GM12878 (cell line): ENCODE data around the gene PGLYRP1. TPM values are rescaled to one million over a fixed set of nuclear protein-coding genes. Genes with fewer than 3 reads are reported as not detected.

ENCODE experiments used
- ATAC-seq: fragments of 200-7000 bp; cut with Tn5 transposase; 3 replicates; pipeline ENCODE4 v1.9.1; 2020; ENCODE audit warnings: mild to moderate bottlenecking, moderate library complexity
- BruUV-seq: library from RNA; stranded (reverse); fragments of 400-500 nt; replicated peaks from 2 replicates; lab custom pipeline; 2021; lab: Mats Ljungman, UMichigan
- CTCF ChIA-PET: fragments of 300-600 bp; sonication (Branson Sonifier 250); formaldehyde crosslinking; extraction: SDS; loops from one replicate; lab custom pipeline; 2021; ENCODE audit warnings: inconsistent platforms; lab: Yijun Ruan, JAX
- POLR2A ChIA-PET: fragments of 350-600 bp; formaldehyde crosslinking; extraction: SDS; loops from one replicate; lab custom pipeline; 2021; ENCODE audit warnings: inconsistent platforms; lab: Charles Lee
- RAD21 ChIA-PET: fragments of 300-600 bp; sonication (Branson Sonifier 250); formaldehyde crosslinking; loops from one replicate; lab custom pipeline; 2023; ENCODE audit warnings: antibody characterized with exemption; ENCODE audit not compliant: unreplicated experiment; lab: Charles Lee
- SMC1A ChIA-PET: fragments of 300-600 bp; sonication (Branson Sonifier 250); formaldehyde crosslinking; loops from one replicate; lab custom pipeline; 2023; ENCODE audit not compliant: unreplicated experiment, uncharacterized antibody; lab: Charles Lee
- DNase-seq: peaks from one replicate; pipeline ENCODE4 v3.0.0-alpha.2; 2011; ENCODE audit warnings: low read depth, low spot score
- FAIRE-seq: peaks from 3 replicates; lab custom pipeline; 2011; peaks lifted over from hg19 to GRCh38; lab: Jason Lieb, UNC
- H2AFZ ChIP-seq: 2 replicates; pipeline ENCODE4 v1.6.0; 2011; ENCODE audit warnings: low read depth, low read length, control low read depth; ENCODE audit not compliant: control insufficient read depth
- H3K27ac ChIP-seq: 2 replicates; pipeline ENCODE4 v1.5.1; 2011; ENCODE audit warnings: control low read depth; ENCODE audit not compliant: control insufficient read depth, insufficient read depth
- H3K27me3 ChIP-seq, 2 experiments: replicated peaks in 1 of 2; 2 replicates each; pipeline versions ENCODE4 v1.6.0 to v1.6.1; 2011; ENCODE audit warnings: low read length in 1 of 2; ENCODE audit not compliant: control insufficient read depth in 2 of 2, insufficient read depth in 2 of 2
- H3K36me3 ChIP-seq, 2 experiments: 2 replicates each; pipeline ENCODE4 v1.5.1; 2011; ENCODE audit warnings: low read length in 1 of 2; ENCODE audit not compliant: control insufficient read depth in 2 of 2, insufficient read depth in 2 of 2
- H3K4me1 ChIP-seq: 2 replicates; pipeline ENCODE4 v1.6.1; 2011; ENCODE audit warnings: mild to moderate bottlenecking, low read length, moderate library complexity, mixed read lengths; ENCODE audit not compliant: control insufficient read depth, insufficient read depth
- H3K4me2 ChIP-seq: 2 replicates; pipeline ENCODE4 v1.6.0; 2011; ENCODE audit warnings: control low read depth; ENCODE audit not compliant: control insufficient read depth, insufficient read depth
- H3K4me3 ChIP-seq: fragments of 200-600 bp; sonication (generic); 2 replicates; pipeline ENCODE4 v1.5.1; 2016
- H3K79me2 ChIP-seq: 2 replicates; pipeline ENCODE4 v1.6.0; 2011; ENCODE audit warnings: low read length; ENCODE audit not compliant: control insufficient read depth, insufficient read depth
- H3K9ac ChIP-seq: 2 replicates; pipeline ENCODE4 v1.8.0; 2011; ENCODE audit warnings: low read length, control low read depth, mixed read lengths; ENCODE audit not compliant: control insufficient read depth, insufficient read depth
- H3K9me3 ChIP-seq: replicated peaks from 3 replicates; pipeline ENCODE4 v1.5.1; 2011; ENCODE audit warnings: mild to moderate bottlenecking, low read length; ENCODE audit not compliant: control insufficient read depth, insufficient read depth
- H4K20me1 ChIP-seq: 2 replicates; pipeline ENCODE4 v1.6.0; 2011; ENCODE audit not compliant: control insufficient read depth, insufficient read depth
- BRCA1 ChIP-seq: IDR thresholded peaks from 2 replicates; pipeline ENCODE4 v1.6.1; 2011; ENCODE audit warnings: low read depth, low read length, improper control_type of control experiment
- CBFB ChIP-seq: IDR thresholded peaks from 2 replicates; pipeline ENCODE4 v1.6.1; 2016; ENCODE audit warnings: antibody characterized with exemption, low read depth
- JUNB ChIP-seq: IDR thresholded peaks from 2 replicates; pipeline ENCODE4 v1.6.1; 2016; ENCODE audit warnings: antibody characterized with exemption, mild to moderate bottlenecking
- KDM1A ChIP-seq: fragments of 200-600 bp; sonication (generic); IDR thresholded peaks from 2 replicates; pipeline ENCODE4 v1.6.1; 2016; ENCODE audit warnings: borderline replicate concordance
- MEF2B ChIP-seq: fragments of 450-650 bp; IDR thresholded peaks from 2 replicates; pipeline ENCODE4 v1.6.1; 2018; ENCODE audit warnings: mild to moderate bottlenecking, moderate library complexity; ENCODE audit not compliant: partially characterized antibody, poor library complexity, severe bottlenecking
- NFXL1 ChIP-seq: fragments of 450-650 bp; IDR thresholded peaks from 2 replicates; pipeline ENCODE4 v1.6.1; 2017; ENCODE audit warnings: antibody characterized with exemption, mild to moderate bottlenecking, borderline replicate concordance
- POU2F2 ChIP-seq: IDR thresholded peaks from 3 replicates; pipeline ENCODE4 v1.6.1; 2011; ENCODE audit warnings: low read depth, mild to moderate bottlenecking, low read length, borderline replicate concordance
- WGBS: methylation state at CpG from one replicate; pipeline ENCODE4 v1.1.6; 2016; ENCODE audit warnings: low lambda C conversion rate; ENCODE audit not compliant: insufficient replicate concordance, insufficient coverage; ENCODE audit errors: missing lambda C conversion rate; 5-methylcytosine and 5-hydroxymethylcytosine counted together
- in situ Hi-C: fragments of 300-500 bp; cut with MboI; formaldehyde crosslinking; loops from 9 replicates; pipeline ENCODE4 v1.14.3; 2018; ENCODE audit warnings: mixed read lengths
- intact Hi-C: fragments of 100-400 bp; cut with micrococcal nuclease; formaldehyde crosslinking; loops from one replicate; pipeline ENCODE4 v1.14.2; 2022; ENCODE audit not compliant: unreplicated experiment
- polyA plus RNA-seq, 11 experiments: library from polyadenylated mRNA; depleted of rRNA in 4 of 11; unstranded in 6 of 11; stranded (reverse) in 5 of 11; fragments of >200 nt; fragmentation: Nextera tagmentation in 4 of 11; fragmentation: Illumina TruSeq in 1 of 11; extraction: Ambion mirVana in 4 of 11; extraction: Trizol in 1 of 11; gene quantifications; 1 replicate in 1 of 11; 2 replicates in 10 of 11; pipeline versions ENCODE4 v1.2.1 to v1.2.3, GENCODE V29; 2011 to 2016; ENCODE audit warnings: inconsistent platforms in 2 of 11, missing spikeins in 2 of 11, low read depth in 1 of 11
- total RNA-seq, 4 experiments: library from RNA; depleted of rRNA in 3 of 4; stranded (reverse); fragments of >200 nt in 3 of 4; fragmentation: Illumina TruSeq in 1 of 4; extraction: Trizol in 1 of 4; gene quantifications; 2 replicates each; pipeline versions ENCODE4 v1.2.1 to v1.2.3, GENCODE V29; 2013 to 2021
- TF ChIP-seq, protein P1 (sequence below): fragments of 450-650 bp; IDR thresholded peaks from 2 replicates; pipeline ENCODE4 v1.6.1; 2018; ENCODE audit warnings: mild to moderate bottlenecking, low read depth, moderate library complexity; ENCODE audit not compliant: partially characterized antibody
- TF ChIP-seq, protein P2 (sequence below): IDR thresholded peaks from 2 replicates; pipeline ENCODE4 v1.6.1; 2011; ENCODE audit warnings: mild to moderate bottlenecking, low read depth, low read length, moderate library complexity; ENCODE audit not compliant: insufficient replicate concordance

Gene PGLYRP1
- total and polyA plus RNA-seq, 10 of the 15 experiments (the other 5 are each of a cell fraction or from before 2014, with no cell fraction given) = 0.30 TPM; not detected in 9

DNA sequence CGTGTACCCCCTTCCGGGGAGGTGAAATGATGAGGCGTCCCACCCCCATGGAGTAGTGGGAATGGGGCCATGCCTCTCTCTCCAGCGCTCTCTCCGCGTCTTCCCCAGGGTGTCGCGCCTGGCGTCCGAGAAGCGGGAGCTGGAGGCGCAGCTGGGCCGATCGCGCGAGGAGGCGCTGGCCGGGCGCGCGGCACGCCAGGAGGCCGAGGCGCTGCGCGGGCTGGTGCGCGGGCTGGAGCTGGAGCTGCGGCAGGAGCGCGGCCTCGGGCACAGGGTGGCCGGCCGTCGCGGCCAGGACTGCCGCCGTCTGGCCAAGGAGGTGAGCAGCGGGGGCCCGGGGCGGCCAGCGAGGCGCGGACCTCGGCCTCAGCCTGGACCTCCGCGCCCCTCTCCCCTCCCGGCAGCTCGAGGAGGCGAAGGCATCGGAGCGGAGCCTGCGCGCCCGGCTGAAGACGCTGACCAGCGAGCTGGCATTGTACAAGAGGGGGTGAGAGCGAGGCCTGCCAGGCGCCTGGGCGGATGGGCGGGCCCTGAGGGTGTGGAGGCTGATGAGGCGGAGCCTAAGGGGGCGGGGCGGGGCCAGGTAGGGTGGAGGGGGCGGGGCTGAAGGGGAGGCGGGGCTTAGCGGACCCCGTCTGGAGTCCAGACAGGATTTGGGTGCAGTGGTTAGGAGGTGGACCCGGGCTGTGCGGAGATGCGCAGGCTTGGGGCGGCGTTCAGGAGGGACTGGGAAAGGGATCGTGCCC lies 7.7 kb downstream of the PGLYRP1 start (continued):
- no peak for TF ChIP-seq MEF2B
- TF ChIP-seq POU2F2 = no peak
- TF ChIP-seq CBFB = no peak
- TF ChIP-seq, all 136 proteins: peak for 0

DNA sequence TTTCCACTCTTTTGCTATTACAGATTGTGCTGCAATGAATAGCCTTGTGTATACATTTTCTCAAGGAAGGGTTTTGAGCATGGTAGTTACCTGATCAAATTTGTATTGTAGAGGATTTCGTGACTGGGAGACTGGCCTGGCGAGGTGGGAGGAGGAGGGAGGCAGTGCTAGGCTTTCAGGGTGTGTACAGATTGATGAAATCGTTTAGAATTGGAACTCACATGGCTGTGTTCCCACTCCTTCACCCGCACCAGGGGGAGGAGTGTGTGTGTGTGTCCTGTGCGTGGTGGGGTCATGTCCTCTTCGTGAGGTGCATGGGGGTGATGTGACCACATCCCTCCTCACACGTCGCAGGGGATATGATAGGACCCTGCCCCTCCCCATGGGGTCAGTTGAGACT lies 8.3 kb downstream of the PGLYRP1 start:
- H3K4me1 ChIP-seq = peaks cover 5% of the 10 kb centered on the region
- ChIA-PET SMC1A (no interaction called here), CTCF (interaction anchor here (0.7 kb wide), 1 partner anchor 246 kb away, joined by 3 read pairs; the partner anchor contains the start of gene SIX5), POLR2A (no interaction called here), RAD21 (no interaction called here)
- no peak overlapping the region for H3K27ac ChIP-seq
- 77% methylated on average over 8 of the region's 8 CpGs for WGBS
- no peaks in the 10 kb centered on the region; the same call in 1 of the 2 replicates for H4K20me1 ChIP-seq
- no peaks in the 10 kb centered on the region for H3K79me2 ChIP-seq
- in situ Hi-C loops (no loop called here), intact Hi-C loops (no loop called here)
- H3K9ac ChIP-seq = no peak overlapping the region
- no peak overlapping the region for H2AFZ ChIP-seq
- no peaks in the 10 kb centered on the region; a peak in 1 of 4 replicates for H3K36me3 ChIP-seq
- H3K4me2 ChIP-seq = no peak overlapping the region
- FAIRE-seq = no peak
- H3K4me3 ChIP-seq = no peak overlapping the region
- no TSS peak for BruUV-seq
- no peak for TF ChIP-seq NFXL1
- TF ChIP-seq BRCA1 = no peak
- no peak for TF ChIP-seq KDM1A
- TF ChIP-seq, protein P1, sequence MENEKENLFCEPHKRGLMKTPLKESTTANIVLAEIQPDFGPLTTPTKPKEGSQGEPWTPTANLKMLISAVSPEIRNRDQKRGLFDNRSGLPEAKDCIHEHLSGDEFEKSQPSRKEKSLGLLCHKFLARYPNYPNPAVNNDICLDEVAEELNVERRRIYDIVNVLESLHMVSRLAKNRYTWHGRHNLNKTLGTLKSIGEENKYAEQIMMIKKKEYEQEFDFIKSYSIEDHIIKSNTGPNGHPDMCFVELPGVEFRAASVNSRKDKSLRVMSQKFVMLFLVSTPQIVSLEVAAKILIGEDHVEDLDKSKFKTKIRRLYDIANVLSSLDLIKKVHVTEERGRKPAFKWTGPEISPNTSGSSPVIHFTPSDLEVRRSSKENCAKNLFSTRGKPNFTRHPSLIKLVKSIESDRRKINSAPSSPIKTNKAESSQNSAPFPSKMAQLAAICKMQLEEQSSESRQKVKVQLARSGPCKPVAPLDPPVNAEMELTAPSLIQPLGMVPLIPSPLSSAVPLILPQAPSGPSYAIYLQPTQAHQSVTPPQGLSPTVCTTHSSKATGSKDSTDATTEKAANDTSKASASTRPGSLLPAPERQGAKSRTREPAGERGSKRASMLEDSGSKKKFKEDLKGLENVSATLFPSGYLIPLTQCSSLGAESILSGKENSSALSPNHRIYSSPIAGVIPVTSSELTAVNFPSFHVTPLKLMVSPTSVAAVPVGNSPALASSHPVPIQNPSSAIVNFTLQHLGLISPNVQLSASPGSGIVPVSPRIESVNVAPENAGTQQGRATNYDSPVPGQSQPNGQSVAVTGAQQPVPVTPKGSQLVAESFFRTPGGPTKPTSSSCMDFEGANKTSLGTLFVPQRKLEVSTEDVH = no peak
- no peak for TF ChIP-seq JUNB
- TF ChIP-seq, protein P2, sequence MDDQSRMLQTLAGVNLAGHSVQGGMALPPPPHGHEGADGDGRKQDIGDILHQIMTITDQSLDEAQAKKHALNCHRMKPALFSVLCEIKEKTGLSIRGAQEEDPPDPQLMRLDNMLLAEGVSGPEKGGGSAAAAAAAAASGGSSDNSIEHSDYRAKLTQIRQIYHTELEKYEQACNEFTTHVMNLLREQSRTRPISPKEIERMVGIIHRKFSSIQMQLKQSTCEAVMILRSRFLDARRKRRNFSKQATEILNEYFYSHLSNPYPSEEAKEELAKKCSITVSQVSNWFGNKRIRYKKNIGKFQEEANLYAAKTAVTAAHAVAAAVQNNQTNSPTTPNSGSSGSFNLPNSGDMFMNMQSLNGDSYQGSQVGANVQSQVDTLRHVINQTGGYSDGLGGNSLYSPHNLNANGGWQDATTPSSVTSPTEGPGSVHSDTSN = no peak
- ATAC-seq = no peak
- H3K9me3 ChIP-seq = no peaks in the 10 kb centered on the region
- no peak for DNase-seq
- no peaks in the 10 kb centered on the region for H3K27me3 ChIP-seq
